Activated CD4-positive, alpha-beta T cell treated with anti-CD3 and anti-CD28 coated beads for 1 hour (primary cell): ENCODE measurements around the gene CETP.
A peak's percentile ranks its signal among the peaks of the same experiment; 100 is the strongest.
"Not testable (repeated sequence)": the region's sequence is repeated elsewhere in the genome, so short reads cannot be mapped to it uniquely, and the experiment has no call there.

Experiments
- DNase-seq: peaks from one replicate; pipeline ENCODE4 v3.0.0-alpha.2; 2020

CETP gene

GRCh38 chr16:56934599-56935145 is 27.1 kb upstream of the CETP start:
- DNase-seq = not testable (repeated sequence)

GRCh38 chr16:56935201-56935600 is 26.5 kb upstream of the CETP start:
- DNase-seq = no peak

GRCh38 chr16:56936491-56936890 is 25.3 kb upstream of the CETP start:
- DNase-seq = no peak

DNA sequence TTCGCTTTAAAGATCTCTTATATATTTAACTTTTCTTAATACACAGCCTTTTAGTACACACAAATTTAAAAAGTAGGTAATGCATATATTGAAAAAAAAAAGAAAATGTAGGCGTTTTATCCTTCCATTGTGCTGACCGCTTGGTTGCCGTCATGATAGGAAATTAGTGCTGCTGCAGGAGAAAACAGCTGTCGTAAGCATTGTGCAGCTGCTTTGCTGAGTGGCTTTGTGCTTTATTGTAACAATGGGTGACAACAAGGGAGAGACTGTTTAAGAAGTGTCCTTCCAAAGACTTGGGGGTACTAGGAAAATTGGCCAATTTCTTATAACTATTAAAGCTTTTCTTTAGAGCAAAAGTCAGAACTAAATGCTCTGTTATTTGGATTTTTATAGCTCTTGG is 24.8 kb upstream of the CETP start:
- no peak for DNase-seq

DNA sequence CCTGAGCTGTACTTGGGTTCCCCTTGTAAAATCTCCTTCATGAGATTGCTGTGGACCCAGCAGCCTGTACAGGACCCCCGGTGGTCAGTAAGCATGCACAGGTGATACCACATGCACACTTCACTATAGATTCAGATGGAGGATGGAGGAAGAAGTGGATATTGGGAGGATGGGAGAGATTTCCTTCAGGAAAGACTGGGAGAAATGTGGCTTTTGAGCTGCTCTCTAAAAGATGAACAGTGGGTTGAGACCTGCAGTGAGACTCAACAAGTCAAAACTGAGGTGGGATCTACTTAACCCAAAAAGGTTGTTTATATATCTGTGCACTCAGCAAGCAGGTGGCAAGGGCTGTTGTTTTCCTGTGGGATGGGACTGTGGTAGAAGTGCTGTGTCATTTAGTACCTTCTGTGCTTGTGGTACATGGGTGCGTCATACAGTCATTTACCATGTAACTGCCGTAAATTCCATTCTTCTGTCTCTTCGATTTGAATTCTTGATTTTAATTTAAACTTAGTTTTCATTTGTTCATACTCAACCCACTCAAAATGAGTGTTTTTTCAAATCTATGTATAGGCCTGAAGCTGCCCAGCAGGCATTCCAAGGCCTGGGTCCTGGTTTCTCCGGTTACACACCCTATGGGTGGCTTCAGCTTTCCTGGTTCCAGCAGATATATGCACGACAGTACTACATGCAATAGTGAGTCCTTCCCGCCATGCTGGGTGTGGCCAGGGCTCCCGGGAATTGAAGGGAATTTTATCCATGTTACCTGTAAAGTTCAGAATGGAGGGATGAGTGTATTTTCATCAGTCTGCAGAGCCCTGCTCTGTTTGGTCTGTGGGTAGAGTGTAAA is 22.9 kb upstream of the CETP start:
- no peak for DNase-seq

- no peak for DNase-seq
Observed at GRCh38 chr16:56939801-56940200, 21.9 kb upstream of the CETP start.

- no peak for DNase-seq
Observed at GRCh38 chr16:56941092-56941491, 20.7 kb upstream of the CETP start.

DNA sequence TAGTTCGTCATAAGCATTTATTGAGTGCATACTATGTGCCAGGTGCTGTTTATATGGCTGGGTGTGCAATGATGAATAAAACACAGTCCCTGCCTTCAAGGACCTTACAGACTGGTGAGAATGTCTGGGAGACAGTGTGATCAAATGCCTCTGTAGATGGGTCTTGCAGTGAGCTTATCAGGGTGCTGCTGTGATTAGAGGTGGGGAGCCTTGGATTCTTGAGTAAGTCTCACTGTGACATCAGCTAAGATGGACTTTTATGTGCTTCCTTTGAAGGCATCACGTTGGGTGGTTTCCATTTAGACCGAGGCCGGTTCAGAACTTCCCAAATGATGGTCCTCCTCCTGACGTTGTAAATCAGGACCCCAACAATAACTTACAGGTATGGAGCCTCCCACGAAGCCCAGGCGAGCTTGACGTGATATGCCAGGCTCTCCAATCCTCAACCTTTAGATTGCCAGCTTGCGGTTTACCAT is 19.9 kb upstream of the CETP start:
- DNase-seq = no peak

DNA sequence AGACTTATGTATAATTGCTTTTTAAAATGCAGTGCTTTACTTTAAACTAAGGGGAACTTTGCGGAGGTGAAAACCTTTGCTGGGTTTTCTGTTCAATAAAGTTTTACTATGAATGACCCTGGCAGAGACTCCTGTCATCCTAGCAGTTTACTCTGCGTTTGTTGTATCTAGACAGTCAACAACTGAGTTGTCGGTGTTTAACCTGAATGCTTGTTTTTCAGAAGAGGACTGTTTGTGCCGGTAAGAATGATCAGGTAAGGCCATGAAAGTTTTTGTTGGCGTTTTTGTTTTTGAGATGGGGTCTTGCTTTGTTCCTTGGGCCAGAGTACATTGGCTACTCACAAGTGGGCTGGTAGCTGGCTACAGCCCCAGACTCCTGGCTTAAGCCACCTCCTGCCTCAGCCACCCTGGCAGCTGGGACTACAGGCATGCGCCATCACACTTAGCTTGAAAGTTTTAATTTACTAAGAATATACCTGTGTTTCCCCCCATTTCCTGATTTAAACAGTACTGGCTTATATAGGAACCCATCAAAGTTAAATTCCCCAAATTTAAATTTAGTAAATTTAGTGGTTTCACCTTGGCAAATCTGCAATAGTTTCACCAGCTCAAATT is 17.9 kb upstream of the CETP start:
- no peak for DNase-seq

GRCh38 chr16:56944954-56945839 is 16.6 kb upstream of the CETP start:
- no peak for DNase-seq

DNA sequence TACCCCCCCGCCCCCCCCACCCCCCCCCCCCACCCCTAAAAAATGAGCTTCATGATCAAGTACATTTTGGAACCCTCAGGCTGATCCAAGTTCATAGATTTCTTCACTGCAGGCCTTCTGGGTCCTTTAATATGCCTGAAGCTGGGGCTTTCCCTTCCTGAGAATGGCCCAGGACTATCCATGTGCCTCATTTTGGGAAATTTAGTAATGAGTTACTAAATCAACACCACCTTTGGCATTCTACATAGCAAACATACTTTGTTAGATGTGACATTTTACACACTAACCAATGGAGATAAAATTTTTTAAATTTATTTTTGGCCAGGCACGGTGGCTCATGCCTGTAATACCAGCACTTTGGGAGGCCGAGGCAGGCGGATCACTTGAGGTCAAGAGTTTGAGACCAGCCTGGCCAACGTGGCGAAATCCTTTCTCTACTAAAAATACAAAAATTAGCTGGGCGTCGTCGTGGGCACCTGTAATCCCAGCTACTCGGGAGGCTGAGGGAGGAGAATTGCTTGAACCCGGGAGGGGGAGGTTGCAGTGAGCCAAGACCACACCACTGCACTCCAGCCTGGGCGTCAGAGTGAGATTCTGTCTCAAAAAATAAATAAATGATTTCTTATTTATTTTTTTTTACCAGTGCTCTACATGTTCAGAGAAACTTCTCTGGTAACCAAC is 15.8 kb upstream of the CETP start:
- DNase-seq = no peak

DNA sequence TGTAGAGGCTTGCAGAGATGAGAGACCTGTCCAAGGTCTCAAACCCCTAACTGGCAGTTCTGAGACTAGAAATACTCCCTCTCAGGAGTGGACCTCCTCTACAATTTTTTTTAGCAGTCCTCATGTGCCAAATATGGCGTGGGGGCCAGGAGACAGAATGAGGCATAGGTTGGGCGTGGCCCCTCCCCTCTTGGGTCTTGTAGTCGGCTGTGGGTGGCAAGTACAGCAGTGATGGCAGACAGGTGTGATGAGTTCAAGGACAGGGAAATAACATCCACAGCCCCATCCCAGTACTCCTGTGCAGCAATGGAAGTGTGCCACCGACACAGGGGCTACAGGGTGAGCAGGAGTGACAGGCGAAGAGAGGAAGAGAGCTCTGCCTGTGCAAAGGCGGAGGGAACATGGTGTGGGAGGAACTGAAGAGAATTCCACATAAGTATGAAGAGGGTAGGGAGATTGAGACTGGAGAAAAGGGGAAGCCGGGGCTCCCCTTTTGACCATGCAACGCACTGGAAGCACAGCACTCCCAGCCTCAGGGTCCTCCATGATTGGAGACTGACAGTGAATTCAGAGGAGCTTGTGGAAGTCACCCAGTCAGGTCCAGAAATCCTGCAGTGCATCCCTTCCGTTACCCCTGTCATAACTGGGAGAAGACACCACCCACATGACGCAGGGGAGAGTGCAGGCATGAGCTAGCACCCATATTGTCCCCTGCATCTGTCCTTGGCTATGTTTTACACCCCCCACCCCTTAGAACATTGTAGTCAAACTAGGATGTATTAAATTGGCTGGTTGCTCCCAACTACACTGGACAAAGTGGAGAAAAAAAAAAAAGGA is 14.8 kb upstream of the CETP start:
- no peak for DNase-seq

DNA sequence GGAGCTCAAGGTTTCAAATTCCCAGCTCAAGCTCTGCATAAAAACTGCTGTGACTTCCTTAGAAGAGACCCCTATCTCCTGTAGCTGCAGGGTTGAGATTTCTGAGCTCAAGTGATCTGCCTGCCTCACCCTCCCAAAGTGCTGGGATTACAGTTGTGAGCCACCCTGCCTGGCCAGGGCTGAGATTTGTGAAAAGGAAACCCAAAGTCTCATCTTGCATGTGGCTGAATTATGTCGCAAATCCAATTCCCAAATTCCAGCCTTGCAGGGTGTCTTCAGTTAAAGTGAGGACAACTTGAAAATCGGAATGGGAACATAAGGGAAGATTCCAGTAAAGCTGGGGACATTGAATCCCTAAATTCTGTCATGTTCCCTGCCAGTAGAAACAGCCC is 14.2 kb upstream of the CETP start:
- DNase-seq = no peak

DNA sequence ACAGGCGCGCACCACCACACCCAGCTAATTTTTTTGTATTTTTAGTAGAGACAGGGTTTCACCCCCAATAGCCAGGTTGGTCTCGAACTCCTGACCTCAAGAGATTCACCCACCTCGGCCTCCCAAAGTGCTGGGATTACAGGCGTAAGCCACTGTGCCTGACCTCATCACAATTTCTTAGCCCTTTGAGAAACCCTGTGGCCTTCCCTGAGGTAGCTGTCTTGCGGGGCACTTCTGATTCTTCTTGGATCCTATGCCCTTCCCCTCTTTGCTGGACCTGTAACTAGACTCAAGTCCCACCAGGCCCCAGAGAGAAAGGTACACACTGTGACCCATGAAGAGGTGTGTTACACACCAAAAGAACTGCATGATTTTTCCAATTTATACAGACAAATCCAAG is 13.5 kb upstream of the CETP start:
- DNase-seq = no peak

GRCh38 chr16:56950051-56950450 is 11.7 kb upstream of the CETP start:
- no peak for DNase-seq

GRCh38 chr16:56950455-56950854 is 11.3 kb upstream of the CETP start:
- no peak for DNase-seq

DNA sequence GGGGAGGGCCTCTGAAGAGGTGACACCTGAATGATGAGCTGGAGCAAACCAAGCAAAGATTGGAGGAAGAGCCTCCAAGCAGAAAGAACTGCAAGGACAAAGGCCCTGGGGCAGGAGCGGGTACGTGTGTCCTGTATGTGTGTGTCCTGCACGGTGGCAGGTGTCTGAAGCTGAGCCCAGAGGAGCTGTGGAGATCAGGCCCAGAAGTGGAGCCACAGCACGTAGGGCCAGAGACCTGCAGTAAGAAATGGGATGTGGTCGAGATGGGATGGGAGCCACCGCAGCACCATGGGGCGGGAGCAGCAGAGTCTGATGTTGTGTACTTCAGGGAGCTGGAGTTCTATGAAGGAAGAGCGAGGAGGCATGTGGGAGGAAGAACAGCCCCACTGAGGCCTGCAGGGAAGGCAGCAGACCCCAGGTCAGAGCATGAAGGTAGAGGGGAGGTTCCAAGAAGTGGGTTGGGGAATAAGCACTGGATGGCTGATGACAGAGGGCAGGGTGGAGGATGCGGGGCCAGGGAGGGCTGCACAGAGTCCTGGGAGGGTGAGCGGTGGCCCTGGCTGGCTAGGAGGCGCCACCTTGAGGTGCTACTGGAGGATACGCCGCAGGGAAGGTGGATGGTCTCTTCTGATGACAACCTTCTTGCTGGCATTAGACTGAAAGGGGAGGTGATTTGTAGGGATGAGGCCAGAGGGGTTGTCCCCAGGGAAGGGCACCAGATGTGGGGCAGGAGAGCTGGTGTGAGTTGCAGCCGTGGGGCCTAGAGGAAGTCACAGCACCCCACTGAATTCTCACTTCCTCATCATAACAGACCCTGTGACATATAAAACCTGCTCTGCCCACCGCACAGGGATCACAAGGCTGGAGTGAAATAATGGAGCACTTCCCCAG is 10.6 kb upstream of the CETP start:
- peak; percentile 37 for DNase-seq

DNA sequence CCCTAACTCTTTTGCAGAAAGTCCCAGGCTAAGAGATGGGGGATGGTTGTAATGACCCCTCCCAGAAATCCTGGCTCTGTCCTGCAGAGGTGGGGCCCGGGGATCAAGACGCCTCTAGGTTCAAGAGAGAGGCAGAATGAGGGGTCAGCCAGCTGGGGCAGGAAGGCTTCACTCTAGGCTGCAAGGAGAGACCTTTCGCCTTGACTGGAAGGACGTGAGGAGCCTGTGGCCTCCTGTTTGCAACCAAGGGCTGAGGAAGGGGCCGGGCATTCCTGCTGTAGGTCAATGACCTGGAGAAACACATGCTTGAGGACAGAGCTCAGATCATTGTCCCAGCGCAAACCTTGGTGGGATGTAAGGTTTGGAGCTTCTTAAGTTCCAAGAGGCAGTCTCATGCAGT is 8.7 kb upstream of the CETP start:
- DNase-seq = no peak

DNA sequence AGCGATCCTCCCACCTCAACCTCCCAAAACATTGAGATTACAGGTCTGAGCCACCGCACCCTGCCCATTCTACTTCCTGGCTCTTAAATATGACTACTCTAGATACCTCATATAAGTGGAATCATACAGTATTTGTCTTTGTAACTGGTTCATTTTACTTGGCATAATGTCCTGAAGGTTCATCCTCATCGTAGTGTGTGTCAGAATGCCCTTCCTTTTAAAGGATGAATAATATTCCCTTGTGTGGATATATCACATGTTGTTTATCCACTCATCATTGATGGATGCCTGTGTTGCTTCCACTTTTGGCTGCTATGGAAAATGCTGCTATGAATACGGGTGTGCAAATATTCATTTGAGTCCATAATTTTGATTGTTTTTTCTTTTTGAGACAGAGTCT is 5.7 kb upstream of the CETP start:
- DNase-seq = no peak

- DNase-seq = no peak
Observed at GRCh38 chr16:56956756-56957155, 5.0 kb upstream of the CETP start.
